Parathyroid adenoma (tissue), 2 donors: ENCODE measurements around the gene ATP8B2.

Experiments
- H2AFZ ChIP-seq: fragments of 300-600 bp; sonication (generic); one replicate; pipeline ENCODE4 v1.7.0; 2017; ENCODE audit warnings: antibody characterized with exemption, mild to moderate bottlenecking
- H3K27ac ChIP-seq: fragments of 300-600 bp; sonication (generic); one replicate; pipeline ENCODE4 v1.7.0; 2017
- H3K27me3 ChIP-seq: fragments of 300-600 bp; sonication (generic); one replicate; pipeline ENCODE4 v1.7.0; 2017; ENCODE audit warnings: low read length; ENCODE audit not compliant: control insufficient read depth, insufficient read depth
- H3K36me3 ChIP-seq: fragments of 300-600 bp; sonication (generic); one replicate; pipeline ENCODE4 v1.7.0; 2017; ENCODE audit warnings: low read length; ENCODE audit not compliant: control insufficient read depth, insufficient read depth
- H3K4me1 ChIP-seq: fragments of 300-600 bp; sonication (generic); one replicate; pipeline ENCODE4 v1.7.0; 2017; ENCODE audit warnings: control low read depth
- H3K4me2 ChIP-seq: fragments of 300-600 bp; sonication (generic); one replicate; pipeline ENCODE4 v1.7.0; 2017; ENCODE audit warnings: low read length
- H3K4me3 ChIP-seq: fragments of 300-600 bp; sonication (generic); one replicate; pipeline ENCODE4 v1.7.0; 2017; ENCODE audit warnings: low read depth, low read length
- H3K79me2 ChIP-seq: fragments of 300-600 bp; sonication (generic); one replicate; pipeline ENCODE4 v1.7.0; 2017; ENCODE audit warnings: control low read depth
- H3K9ac ChIP-seq: fragments of 300-600 bp; sonication (generic); one replicate; pipeline ENCODE4 v1.7.0; 2017; ENCODE audit warnings: mild to moderate bottlenecking
- H3K9me3 ChIP-seq: fragments of 300-600 bp; sonication (generic); one replicate; pipeline ENCODE4 v1.7.0; 2017; ENCODE audit warnings: low read length; ENCODE audit not compliant: control insufficient read depth
- CTCF ChIP-seq: fragments of 300-600 bp; sonication (generic); IDR thresholded peaks from one replicate; pipeline ENCODE4 v1.7.0; 2017; ENCODE audit warnings: antibody characterized with exemption, mild to moderate bottlenecking
- donor health status: primary hyperparathyroidism.

ATP8B2 gene

GRCh38 chr1:154352245-154352580 lies 26.9 kb downstream of the ATP8B2 start:
- Histone ChIP-seq H3K9me3 (no peaks in the 10 kb centered on the region), H3K27ac (no peak overlapping the region), H3K36me3 (no peaks in the 10 kb centered on the region), H3K4me1 (no peaks in the 10 kb centered on the region), H3K79me2 (no peaks in the 10 kb centered on the region), H3K4me2 (peak overlapping the region; percentile 63), H3K9ac (no peak overlapping the region), H3K27me3 (no peaks in the 10 kb centered on the region), H3K4me3 (peak overlapping the region; percentile 19), H2AFZ (peak overlapping the region; percentile 88)
- TF ChIP-seq CTCF: no peak

GRCh38 chr1:154352581-154353459 lies 27.5 kb downstream of the ATP8B2 start:
- H3K9me3 ChIP-seq: no peaks in the 10 kb centered on the region
- no peak overlapping the region for H3K27ac ChIP-seq
- no peaks in the 10 kb centered on the region for H3K27me3 ChIP-seq
- peak overlapping the region; percentile 88 for H2AFZ ChIP-seq
- H3K4me3 ChIP-seq: peak overlapping the region; percentile 19
- H3K9ac ChIP-seq: no peak overlapping the region
- no peaks in the 10 kb centered on the region for H3K79me2 ChIP-seq
- peak overlapping the region; percentile 63 for H3K4me2 ChIP-seq
- no peaks in the 10 kb centered on the region for H3K4me1 ChIP-seq
- no peaks in the 10 kb centered on the region for H3K36me3 ChIP-seq
- no peak for TF ChIP-seq CTCF

GRCh38 chr1:154353460-154353904 lies 28.2 kb downstream of the ATP8B2 start:
- no peaks in the 10 kb centered on the region for H3K9me3 ChIP-seq
- H3K4me1 ChIP-seq: no peaks in the 10 kb centered on the region
- no peak overlapping the region for H3K4me3 ChIP-seq
- H3K4me2 ChIP-seq: peak overlapping the region; percentile 63
- peak overlapping the region; percentile 88 for H2AFZ ChIP-seq
- no peaks in the 10 kb centered on the region for H3K79me2 ChIP-seq
- no peaks in the 10 kb centered on the region for H3K27me3 ChIP-seq
- no peak overlapping the region for H3K27ac ChIP-seq
- H3K36me3 ChIP-seq: no peaks in the 10 kb centered on the region
- TF ChIP-seq CTCF: peak; percentile 20
- H3K9ac ChIP-seq: no peak overlapping the region

- no peaks in the 10 kb centered on the region for H3K4me1 ChIP-seq
- H3K27me3 ChIP-seq: no peaks in the 10 kb centered on the region
- no peak overlapping the region for H3K27ac ChIP-seq
- no peak overlapping the region for H3K9ac ChIP-seq
- no peak for TF ChIP-seq CTCF
- H3K4me3 ChIP-seq: no peak overlapping the region
- peak overlapping the region; percentile 88 for H2AFZ ChIP-seq
- H3K4me2 ChIP-seq: no peak overlapping the region
- no peaks in the 10 kb centered on the region for H3K36me3 ChIP-seq
- no peaks in the 10 kb centered on the region for H3K79me2 ChIP-seq
- H3K9me3 ChIP-seq: no peaks in the 10 kb centered on the region
These were observed 28.6 kb downstream of the ATP8B2 start for GRCh38 chr1:154353966-154354365.

- no peak overlapping the region for H3K27ac ChIP-seq
- H3K9me3 ChIP-seq: no peaks in the 10 kb centered on the region
- H3K4me3 ChIP-seq: no peak overlapping the region
- H2AFZ ChIP-seq: no peak overlapping the region
- TF ChIP-seq CTCF: no peak
- no peaks in the 10 kb centered on the region for H3K27me3 ChIP-seq
- no peaks in the 10 kb centered on the region for H3K79me2 ChIP-seq
- H3K4me2 ChIP-seq: no peak overlapping the region
- no peak overlapping the region for H3K9ac ChIP-seq
- no peaks in the 10 kb centered on the region for H3K36me3 ChIP-seq
- H3K4me1 ChIP-seq: no peaks in the 10 kb centered on the region
These were observed 33.2 kb downstream of the ATP8B2 start for GRCh38 chr1:154358519-154358918.
